Neutrophil (primary cell): ENCODE results near the gene ATL1.
"Not testable (repeated sequence)": the region's sequence is repeated elsewhere in the genome, so short reads cannot be mapped to it uniquely, and the experiment has no call there.

Source experiments
- H3K27ac ChIP-seq: fragments of 200-600 bp; sonication (generic); 2 replicates; pipeline ENCODE4 v1.5.1; 2016; ENCODE audit warnings: mild to moderate bottlenecking, moderate library complexity
- H3K27me3 ChIP-seq: fragments of 200-600 bp; sonication (generic); 2 replicates; pipeline ENCODE4 v1.6.0; 2016; ENCODE audit warnings: mild to moderate bottlenecking
- H3K36me3 ChIP-seq: fragments of 200-600 bp; sonication (generic); 2 replicates; pipeline ENCODE4 v1.5.1; 2017
- H3K4me1 ChIP-seq, 2 experiments: fragments of 200-600 bp in 1 of 2; sonication (generic) in 1 of 2; 1 replicate in 1 of 2; 2 replicates in 1 of 2; pipeline versions ENCODE4 v1.5.1 to v1.6.1; 2013 to 2016; ENCODE audit warnings: low read depth in 1 of 2, low read length in 1 of 2, mild to moderate bottlenecking in 1 of 2, moderate library complexity in 1 of 2; ENCODE audit not compliant: control insufficient read depth in 1 of 2, insufficient read depth in 1 of 2
- H3K4me3 ChIP-seq, 2 experiments: fragments of 200-600 bp in 1 of 2; sonication (generic) in 1 of 2; 1 replicate in 1 of 2; 2 replicates in 1 of 2; pipeline ENCODE4 v1.5.1; 2013 to 2016; ENCODE audit warnings: low read depth in 1 of 2, low read length in 1 of 2, mild to moderate bottlenecking in 1 of 2, moderate library complexity in 1 of 2
- H3K9me3 ChIP-seq: fragments of 200-600 bp; sonication (generic); 2 replicates; pipeline ENCODE4 v1.5.1; 2016
- CTCF ChIP-seq: fragments of 200-600 bp; sonication (generic); IDR thresholded peaks from 2 replicates; pipeline ENCODE4 v1.5.1; 2016; ENCODE audit warnings: antibody characterized with exemption

Gene ATL1

GRCh38 chr14:50656776-50657175 is 96.8 kb downstream of the ATL1 start:
- H3K36me3 ChIP-seq: no peaks in the 10 kb centered on the region
- TF ChIP-seq CTCF: no peak
- H3K9me3 ChIP-seq: no peaks in the 10 kb centered on the region
- H3K27me3 ChIP-seq: no peaks in the 10 kb centered on the region
- H3K27ac ChIP-seq: no peak overlapping the region
- H3K4me3 ChIP-seq: no peak overlapping the region
- no peaks in the 10 kb centered on the region for H3K4me1 ChIP-seq

- Histone ChIP-seq H3K27ac (no peak overlapping the region), H3K36me3 (no peaks in the 10 kb centered on the region), H3K27me3 (no peaks in the 10 kb centered on the region), H3K4me3 (no peak overlapping the region), H3K4me1 (no peaks in the 10 kb centered on the region), H3K9me3 (no peaks in the 10 kb centered on the region)
- no peak for TF ChIP-seq CTCF
Measured at GRCh38 chr14:50657753-50658152, 97.8 kb downstream of the ATL1 start.

GRCh38 chr14:50658203-50658602 is 98.3 kb downstream of the ATL1 start:
- Histone ChIP-seq H3K4me3 (no peak overlapping the region), H3K27me3 (no peaks in the 10 kb centered on the region), H3K4me1 (no peaks in the 10 kb centered on the region), H3K27ac (no peak overlapping the region), H3K36me3 (no peaks in the 10 kb centered on the region), H3K9me3 (no peaks in the 10 kb centered on the region)
- no peak for TF ChIP-seq CTCF

GRCh38 chr14:50659327-50659974 is 99.5 kb downstream of the ATL1 start:
- Histone ChIP-seq H3K27me3 (no peaks in the 10 kb centered on the region), H3K4me3 (no peak overlapping the region), H3K27ac (no peak overlapping the region), H3K4me1 (no peaks in the 10 kb centered on the region), H3K36me3 (no peaks in the 10 kb centered on the region), H3K9me3 (no peaks in the 10 kb centered on the region)
- TF ChIP-seq CTCF: no peak

GRCh38 chr14:50664579-50664978 is 104.6 kb downstream of the ATL1 start:
- Histone ChIP-seq H3K27me3 (peaks cover 24% of the 10 kb centered on the region), H3K4me1 (peaks cover 14 to 21% of the 10 kb centered on the region in 2 experiments)
- not testable (repeated sequence) for H3K9me3 ChIP-seq, H3K4me3 ChIP-seq, H3K36me3 ChIP-seq, H3K27ac ChIP-seq

- H3K4me1 ChIP-seq: peaks cover 14 to 21% of the 10 kb centered on the region in 2 experiments
- not testable (repeated sequence) for H3K9me3 ChIP-seq, H3K27ac ChIP-seq, H3K36me3 ChIP-seq, H3K4me3 ChIP-seq
- H3K27me3 ChIP-seq: peaks cover 30% of the 10 kb centered on the region
Measured at GRCh38 chr14:50665300-50665699, 105.4 kb downstream of the ATL1 start.
